Central memory CD8-positive, alpha-beta T cell (primary cell): ENCODE results near the gene FMO4.
"Not testable (repeated sequence)": the region's sequence is repeated elsewhere in the genome, so short reads cannot be mapped to it uniquely, and the experiment has no call there.

Experiments used
- ATAC-seq: fragments of 150-1000 bp; cut with Tn5 transposase; replicated peaks from 2 replicates; pipeline ENCODE4 v1.10.0; 2022; ENCODE audit warnings: mild to moderate bottlenecking, moderate FRiP score, moderate number of reproducible peaks; ENCODE audit not compliant: poor library complexity, severe bottlenecking; ENCODE audit errors: extremely low read depth
- DNase-seq, 2 donors: peaks; one replicate each; pipeline ENCODE4 v3.0.0; 2021; ENCODE audit warnings: low spot score in 2 of 2
- H3K27ac Mint-ChIP-seq: one replicate; pipeline ENCODE4 v1.8.0; 2022; ENCODE audit warnings: low read depth, mild to moderate bottlenecking, moderate library complexity, mixed read lengths
- H3K27me3 Mint-ChIP-seq: one replicate; pipeline ENCODE4 v1.8.0; 2022; ENCODE audit warnings: mixed read lengths
- H3K36me3 Mint-ChIP-seq: one replicate; pipeline ENCODE4 v1.8.0; 2022; ENCODE audit warnings: mild to moderate bottlenecking, moderate library complexity, mixed read lengths; ENCODE audit not compliant: insufficient read depth
- H3K4me1 Mint-ChIP-seq: one replicate; pipeline ENCODE4 v1.8.0; 2022; ENCODE audit warnings: mixed read lengths
- H3K4me3 Mint-ChIP-seq: one replicate; pipeline ENCODE4 v1.8.0; 2022; ENCODE audit warnings: mild to moderate bottlenecking, moderate library complexity, mixed read lengths
- H3K9me3 Mint-ChIP-seq: one replicate; pipeline ENCODE4 v1.8.0; 2022; ENCODE audit warnings: mixed read lengths

Gene FMO4

GRCh38 chr1:171372418-171373084 lies 58.6 kb downstream of the FMO4 start:
- ATAC-seq (no peak), DNase-seq (no peak)
- peaks cover 13% of the 10 kb centered on the region for H3K27me3 Mint-ChIP-seq
- no peaks in the 10 kb centered on the region for H3K9me3 Mint-ChIP-seq
- no peaks in the 10 kb centered on the region for H3K4me1 Mint-ChIP-seq
- H3K4me3 Mint-ChIP-seq, result no peak overlapping the region
- H3K27ac Mint-ChIP-seq, result no peak overlapping the region
- no peaks in the 10 kb centered on the region for H3K36me3 Mint-ChIP-seq

DNA sequence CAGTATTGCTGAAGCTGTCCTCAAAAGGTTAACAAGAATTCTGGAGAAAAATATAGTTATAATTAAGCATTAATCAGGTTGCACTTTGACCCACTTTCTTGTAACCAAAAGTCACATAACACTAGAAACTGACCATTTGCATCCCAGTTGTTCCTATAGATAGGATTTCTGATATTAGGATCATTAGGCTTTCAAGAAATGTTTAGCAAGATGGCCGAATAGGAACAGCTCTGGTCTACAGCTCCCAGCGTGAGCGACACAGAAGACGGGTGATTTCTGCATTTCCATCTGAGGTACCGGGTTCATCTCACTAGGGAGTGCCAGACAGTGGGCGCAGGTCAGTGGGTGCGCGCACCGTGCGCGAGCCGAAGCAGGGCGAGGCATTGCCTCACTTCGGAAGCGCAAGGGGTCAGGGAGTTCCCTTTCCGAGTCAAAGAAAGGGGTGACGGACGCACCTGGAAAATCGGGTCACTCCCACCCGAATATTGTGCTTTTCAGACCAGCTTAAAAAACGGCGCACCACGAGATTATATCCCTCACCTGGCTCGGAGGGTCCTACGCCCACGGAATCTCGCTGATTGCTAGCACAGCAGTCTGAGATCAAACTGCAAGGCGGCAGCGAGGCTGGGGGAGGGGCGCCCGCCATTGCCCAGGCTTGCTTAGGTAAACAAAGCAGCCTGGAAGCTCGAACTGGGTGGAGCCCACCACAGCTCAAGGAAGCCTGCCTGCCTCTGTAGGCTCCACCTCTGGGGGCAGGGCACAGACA lies 59.6 kb downstream of the FMO4 start:
- H3K9me3 Mint-ChIP-seq, result not testable (repeated sequence)

GRCh38 chr1:171379846-171380245 lies 65.9 kb downstream of the FMO4 start:
- ATAC-seq, result no peak
- no peaks in the 10 kb centered on the region for H3K9me3 Mint-ChIP-seq
- DNase-seq, result no peak
- no peak overlapping the region for H3K4me3 Mint-ChIP-seq
- no peaks in the 10 kb centered on the region for H3K4me1 Mint-ChIP-seq
- H3K27me3 Mint-ChIP-seq, result peaks cover 22% of the 10 kb centered on the region
- no peak overlapping the region for H3K27ac Mint-ChIP-seq
- H3K36me3 Mint-ChIP-seq, result no peaks in the 10 kb centered on the region

More for the DNA sequence above, 59.6 kb downstream of the FMO4 start:
- ATAC-seq, H3K4me3 Mint-ChIP-seq, H3K36me3 Mint-ChIP-seq, H3K4me1 Mint-ChIP-seq, DNase-seq, H3K27ac Mint-ChIP-seq: not testable (repeated sequence)
- peaks cover 13% of the 10 kb centered on the region for H3K27me3 Mint-ChIP-seq

DNA sequence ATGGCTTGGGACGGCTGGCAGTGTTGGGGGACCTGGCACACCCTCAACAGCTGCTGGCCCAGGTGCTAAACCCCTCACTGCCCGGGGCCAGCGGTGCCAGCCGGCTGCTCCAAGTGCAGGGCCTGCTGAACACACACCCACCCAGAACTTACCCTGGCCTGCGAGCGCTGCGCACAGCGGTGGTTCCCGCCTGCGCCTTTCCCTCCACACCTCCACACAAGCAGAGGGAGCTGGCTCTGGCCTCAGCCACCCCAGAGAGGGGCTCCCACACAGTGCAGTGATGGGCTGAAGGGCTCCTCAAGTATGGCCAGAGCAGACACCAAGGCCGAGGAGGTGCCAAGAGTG lies 67.9 kb downstream of the FMO4 start:
- no peak for ATAC-seq
- H3K27ac Mint-ChIP-seq, result no peak overlapping the region
- H3K4me3 Mint-ChIP-seq, result no peak overlapping the region
- H3K27me3 Mint-ChIP-seq, result peaks cover 22% of the 10 kb centered on the region
- no peak for DNase-seq
- no peaks in the 10 kb centered on the region for H3K4me1 Mint-ChIP-seq
- no peaks in the 10 kb centered on the region for H3K9me3 Mint-ChIP-seq
- no peaks in the 10 kb centered on the region for H3K36me3 Mint-ChIP-seq

GRCh38 chr1:171384496-171384895 lies 70.5 kb downstream of the FMO4 start:
- Mint-ChIP-seq H3K27ac (no peak overlapping the region), H3K9me3 (no peaks in the 10 kb centered on the region), H3K36me3 (no peaks in the 10 kb centered on the region), H3K4me1 (no peaks in the 10 kb centered on the region), H3K27me3 (peaks cover 22% of the 10 kb centered on the region), H3K4me3 (no peak overlapping the region)
- DNase-seq (no peak), ATAC-seq (no peak)

GRCh38 chr1:171389171-171389570 lies 75.2 kb downstream of the FMO4 start:
- Mint-ChIP-seq H3K4me1 (no peaks in the 10 kb centered on the region), H3K27ac (no peak overlapping the region), H3K4me3 (no peak overlapping the region), H3K27me3 (no peaks in the 10 kb centered on the region), H3K36me3 (no peaks in the 10 kb centered on the region), H3K9me3 (no peaks in the 10 kb centered on the region)
- no peak for ATAC-seq
- DNase-seq, result no peak

DNA sequence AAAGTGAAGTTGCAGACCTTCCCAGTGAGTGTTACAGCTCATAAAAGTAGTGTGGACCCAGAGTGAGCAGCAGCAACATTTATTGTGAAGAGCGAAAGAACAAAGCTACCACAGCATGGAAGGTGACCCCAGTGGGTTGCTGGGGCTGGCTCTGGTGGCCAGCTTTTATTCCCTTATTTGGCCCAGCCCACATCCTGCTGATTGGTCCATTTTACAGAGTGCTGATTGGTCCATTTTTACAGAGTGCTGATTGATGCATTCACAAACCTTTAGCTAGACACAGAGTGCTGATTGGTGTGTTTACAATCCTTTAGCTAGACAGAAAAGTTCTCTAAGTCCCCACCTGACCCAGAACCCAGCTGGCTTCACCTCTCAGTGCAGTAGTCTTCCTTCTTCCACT lies 76.8 kb downstream of the FMO4 start:
- DNase-seq, H3K27me3 Mint-ChIP-seq, H3K36me3 Mint-ChIP-seq, H3K4me3 Mint-ChIP-seq, H3K27ac Mint-ChIP-seq, ATAC-seq, H3K4me1 Mint-ChIP-seq, H3K9me3 Mint-ChIP-seq: not testable (repeated sequence)
